Panc1 (cell line): ENCODE measurements around the gene SSR3. TPM values are rescaled to one million over a fixed set of nuclear protein-coding genes. Genes with fewer than 3 reads are reported as not detected.

Source experiments
- ATAC-seq: fragments of 200-7000 bp; cut with Tn5 transposase; 2 replicates; pipeline ENCODE4 v1.9.1; 2020; ENCODE audit warnings: mild to moderate bottlenecking, moderate library complexity
- BruUV-seq: library from RNA; stranded (reverse); fragments of 400-500 nt; replicated peaks from 2 replicates; lab custom pipeline; 2021; lab: Mats Ljungman, UMichigan
- CTCF ChIA-PET: fragments of 300-600 bp; sonication (Branson Sonifier 250); formaldehyde crosslinking; loops from one replicate; lab custom pipeline; 2022; ENCODE audit warnings: antibody characterized with exemption; lab: Charles Lee
- POLR2A ChIA-PET: fragments of 300-600 bp; sonication (Branson Sonifier 250); formaldehyde crosslinking; loops from one replicate; lab custom pipeline; 2022; ENCODE audit warnings: antibody characterized with exemption; lab: Charles Lee
- DNase-seq: peaks from one replicate; pipeline ENCODE4 v3.0.0-alpha.2; 2010; ENCODE audit warnings: low read depth, low spot score
- H3K27ac ChIP-seq: 2 replicates; pipeline ENCODE4 v1.5.1; 2011; ENCODE audit warnings: mild to moderate bottlenecking, low read length, inconsistent platforms
- H3K27me3 ChIP-seq: fragments of 200-500 bp; sonication (Bioruptor generic); 2 replicates; pipeline ENCODE4 v1.6.0; 2014; ENCODE audit warnings: low read length, inconsistent platforms; ENCODE audit not compliant: control insufficient read depth, insufficient read depth
- H3K36me3 ChIP-seq: fragments of 200-500 bp; sonication (Bioruptor generic); 2 replicates; pipeline ENCODE4 v1.5.1; 2014; ENCODE audit warnings: inconsistent platforms, mild to moderate bottlenecking, low read length, moderate library complexity; ENCODE audit not compliant: control insufficient read depth, insufficient read depth
- H3K4me1 ChIP-seq: 2 replicates; pipeline ENCODE4 v1.5.1; 2011; ENCODE audit warnings: inconsistent platforms, mild to moderate bottlenecking, low read length, moderate library complexity; ENCODE audit not compliant: control insufficient read depth, insufficient read depth
- H3K4me3 ChIP-seq, 2 experiments: 2 replicates each; pipeline ENCODE4 v1.5.1; 2011 to 2012; ENCODE audit warnings: low read depth in 2 of 2, low read length in 2 of 2, mild to moderate bottlenecking in 2 of 2, inconsistent platforms in 1 of 2, moderate library complexity in 1 of 2
- H3K9me3 ChIP-seq: fragments of 200-500 bp; sonication (Bioruptor generic); 2 replicates; pipeline ENCODE4 v1.5.1; 2014; ENCODE audit warnings: low read depth, mild to moderate bottlenecking, inconsistent platforms, low read length, moderate library complexity; ENCODE audit not compliant: control insufficient read depth, insufficient read depth
- POLR2AphosphoS5 ChIP-seq: IDR thresholded peaks from 2 replicates; pipeline ENCODE4 v1.6.1; 2012; ENCODE audit warnings: mild to moderate bottlenecking, low read depth, low read length, moderate library complexity
- SIN3A ChIP-seq: IDR thresholded peaks from 2 replicates; pipeline ENCODE4 v1.6.1; 2012; ENCODE audit warnings: low read depth, mild to moderate bottlenecking, low read length, moderate library complexity, borderline replicate concordance; ENCODE audit not compliant: insufficient read depth
- TCF7L2 ChIP-seq: IDR thresholded peaks from 2 replicates; pipeline ENCODE4 v1.6.1; 2011; ENCODE audit warnings: mild to moderate bottlenecking, low read depth, low read length, inconsistent platforms
- in situ Hi-C: cut with HindIII; loops from 2 replicates; pipeline ENCODE4 v1.10.0; 2016; ENCODE audit warnings: low sequenced_read_pairs, low pct_unique_long_range_greater_than_20kb
- intact Hi-C: fragments of 100-400 bp; cut with micrococcal nuclease; formaldehyde crosslinking; loops from one replicate; pipeline ENCODE4 v1.10.0; 2022; ENCODE audit not compliant: unreplicated experiment
- total RNA-seq: library from RNA; stranded (reverse); gene quantifications from one replicate; pipeline ENCODE4 v1.2.1, GENCODE V29; 2021; ENCODE audit not compliant: unreplicated experiment
- TF ChIP-seq, protein P1 (sequence below), 2 experiments: IDR thresholded peaks; 2 replicates each; pipeline ENCODE4 v1.6.1; 2011 to 2012; ENCODE audit warnings: low read depth in 2 of 2, control low read depth in 1 of 2, low read length in 1 of 2, mild to moderate bottlenecking in 1 of 2, moderate library complexity in 1 of 2; ENCODE audit not compliant: insufficient read depth in 1 of 2
- TF ChIP-seq, protein P2 (sequence below): fragments of 450-650 bp; IDR thresholded peaks from 2 replicates; pipeline ENCODE4 v1.5.1; 2017; ENCODE audit warnings: mild to moderate bottlenecking

Gene SSR3
- total RNA-seq, 1 experiment from 2014 or later = 154 TPM

DNA sequence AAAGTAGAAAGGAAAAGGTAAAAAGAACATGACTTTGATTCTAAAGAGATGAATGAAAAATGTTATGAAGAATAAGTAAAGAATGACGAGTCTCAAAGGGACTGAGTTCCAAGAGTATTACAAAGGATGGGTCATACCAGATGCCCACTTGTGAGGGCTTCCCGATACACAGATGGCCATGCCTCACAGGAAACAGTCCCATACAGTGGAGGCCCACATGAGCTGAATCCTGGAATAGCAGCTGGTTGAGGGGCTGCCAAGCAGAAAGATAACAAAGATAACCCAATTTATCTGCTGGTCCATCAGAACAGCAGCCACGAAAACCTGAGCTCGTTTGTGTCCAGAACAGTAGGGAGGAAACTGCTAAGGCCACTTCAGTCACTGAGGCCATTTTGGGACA is 3.7 kb downstream of the SSR3 start:
- in situ Hi-C loops = no loop called here
- ChIA-PET CTCF (no interaction called here), POLR2A (no interaction called here)
- peaks cover 54% of the 10 kb centered on the region for H3K36me3 ChIP-seq
- no TSS peak for BruUV-seq
- no peak overlapping the region for H3K4me3 ChIP-seq
- H3K9me3 ChIP-seq = no peaks in the 10 kb centered on the region
- H3K27me3 ChIP-seq = no peaks in the 10 kb centered on the region
- H3K27ac ChIP-seq = no peak overlapping the region
- DNase-seq (no peak), ATAC-seq (no peak)
- no peak for TF ChIP-seq SIN3A
- TF ChIP-seq POLR2AphosphoS5 = no peak
- TF ChIP-seq, protein P1, sequence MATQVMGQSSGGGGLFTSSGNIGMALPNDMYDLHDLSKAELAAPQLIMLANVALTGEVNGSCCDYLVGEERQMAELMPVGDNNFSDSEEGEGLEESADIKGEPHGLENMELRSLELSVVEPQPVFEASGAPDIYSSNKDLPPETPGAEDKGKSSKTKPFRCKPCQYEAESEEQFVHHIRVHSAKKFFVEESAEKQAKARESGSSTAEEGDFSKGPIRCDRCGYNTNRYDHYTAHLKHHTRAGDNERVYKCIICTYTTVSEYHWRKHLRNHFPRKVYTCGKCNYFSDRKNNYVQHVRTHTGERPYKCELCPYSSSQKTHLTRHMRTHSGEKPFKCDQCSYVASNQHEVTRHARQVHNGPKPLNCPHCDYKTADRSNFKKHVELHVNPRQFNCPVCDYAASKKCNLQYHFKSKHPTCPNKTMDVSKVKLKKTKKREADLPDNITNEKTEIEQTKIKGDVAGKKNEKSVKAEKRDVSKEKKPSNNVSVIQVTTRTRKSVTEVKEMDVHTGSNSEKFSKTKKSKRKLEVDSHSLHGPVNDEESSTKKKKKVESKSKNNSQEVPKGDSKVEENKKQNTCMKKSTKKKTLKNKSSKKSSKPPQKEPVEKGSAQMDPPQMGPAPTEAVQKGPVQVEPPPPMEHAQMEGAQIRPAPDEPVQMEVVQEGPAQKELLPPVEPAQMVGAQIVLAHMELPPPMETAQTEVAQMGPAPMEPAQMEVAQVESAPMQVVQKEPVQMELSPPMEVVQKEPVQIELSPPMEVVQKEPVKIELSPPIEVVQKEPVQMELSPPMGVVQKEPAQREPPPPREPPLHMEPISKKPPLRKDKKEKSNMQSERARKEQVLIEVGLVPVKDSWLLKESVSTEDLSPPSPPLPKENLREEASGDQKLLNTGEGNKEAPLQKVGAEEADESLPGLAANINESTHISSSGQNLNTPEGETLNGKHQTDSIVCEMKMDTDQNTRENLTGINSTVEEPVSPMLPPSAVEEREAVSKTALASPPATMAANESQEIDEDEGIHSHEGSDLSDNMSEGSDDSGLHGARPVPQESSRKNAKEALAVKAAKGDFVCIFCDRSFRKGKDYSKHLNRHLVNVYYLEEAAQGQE (IDR thresholded peaks at IDR 0.05; ENCODE audit: insufficient read depth in 1 of 2, low read depth in 2 of 2, low read length in 1 of 2) = no peak
- TF ChIP-seq, protein P2, sequence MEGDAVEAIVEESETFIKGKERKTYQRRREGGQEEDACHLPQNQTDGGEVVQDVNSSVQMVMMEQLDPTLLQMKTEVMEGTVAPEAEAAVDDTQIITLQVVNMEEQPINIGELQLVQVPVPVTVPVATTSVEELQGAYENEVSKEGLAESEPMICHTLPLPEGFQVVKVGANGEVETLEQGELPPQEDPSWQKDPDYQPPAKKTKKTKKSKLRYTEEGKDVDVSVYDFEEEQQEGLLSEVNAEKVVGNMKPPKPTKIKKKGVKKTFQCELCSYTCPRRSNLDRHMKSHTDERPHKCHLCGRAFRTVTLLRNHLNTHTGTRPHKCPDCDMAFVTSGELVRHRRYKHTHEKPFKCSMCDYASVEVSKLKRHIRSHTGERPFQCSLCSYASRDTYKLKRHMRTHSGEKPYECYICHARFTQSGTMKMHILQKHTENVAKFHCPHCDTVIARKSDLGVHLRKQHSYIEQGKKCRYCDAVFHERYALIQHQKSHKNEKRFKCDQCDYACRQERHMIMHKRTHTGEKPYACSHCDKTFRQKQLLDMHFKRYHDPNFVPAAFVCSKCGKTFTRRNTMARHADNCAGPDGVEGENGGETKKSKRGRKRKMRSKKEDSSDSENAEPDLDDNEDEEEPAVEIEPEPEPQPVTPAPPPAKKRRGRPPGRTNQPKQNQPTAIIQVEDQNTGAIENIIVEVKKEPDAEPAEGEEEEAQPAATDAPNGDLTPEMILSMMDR = no peak
- no peak for TF ChIP-seq TCF7L2
- intact Hi-C loops = loop anchor here (5.0 kb wide), 1 partner anchor 586 kb away; no protein-coding TSS in a partner anchor
- peaks cover 12% of the 10 kb centered on the region; the same call in 1 of the 2 replicates for H3K4me1 ChIP-seq

DNA sequence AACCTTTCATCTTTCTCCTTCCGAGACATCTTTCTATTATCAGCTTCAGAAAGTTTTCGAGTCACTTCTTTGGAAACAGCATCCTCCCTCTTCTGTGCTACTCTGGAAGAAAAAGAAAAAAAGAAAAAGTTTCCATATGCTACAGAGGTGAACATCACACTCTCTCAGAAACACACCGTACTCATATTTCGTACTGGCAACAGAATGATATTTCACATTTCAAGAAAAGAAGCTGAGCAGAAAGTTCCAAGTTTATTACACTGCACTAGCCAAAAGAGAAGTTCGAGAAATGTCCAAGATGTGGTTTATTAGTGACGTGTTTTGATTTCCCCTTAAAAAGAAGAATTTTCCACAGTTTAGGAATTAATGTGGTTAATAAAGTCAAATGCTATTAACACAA is 6.0 kb downstream of the SSR3 start:
- Histone ChIP-seq H3K9me3 (no peaks in the 10 kb centered on the region), H3K4me3 (no peak overlapping the region), H3K4me1 (peaks cover 10% of the 10 kb centered on the region; the same call in 1 of the 2 replicates), H3K36me3 (peaks cover 69% of the 10 kb centered on the region), H3K27ac (no peak overlapping the region), H3K27me3 (no peaks in the 10 kb centered on the region)
- DNase-seq (no peak), ATAC-seq (no peak)
- in situ Hi-C loops (no loop called here), intact Hi-C loops (no loop called here)
- TF ChIP-seq, protein P2 = no peak
- CTCF ChIA-PET = no interaction called here
- no TSS peak for BruUV-seq
- POLR2A ChIA-PET = no interaction called here
